Caco-2 (cell line): ENCODE measurements around the gene LUM. TPM values are rescaled to one million over a fixed set of nuclear protein-coding genes. Genes with fewer than 3 reads are reported as not detected.
"Not testable (repeated sequence)": the region's sequence is repeated elsewhere in the genome, so short reads cannot be mapped to it uniquely, and the experiment has no call there.

Experiments used
- BruUV-seq: library from RNA; stranded (reverse); fragments of 400-500 nt; replicated peaks from 2 replicates; lab custom pipeline; 2021; lab: Mats Ljungman, UMichigan
- CTCF ChIA-PET: fragments of 300-600 bp; sonication (Branson Sonifier 250); formaldehyde crosslinking; loops from one replicate; lab custom pipeline; 2022; ENCODE audit warnings: antibody characterized with exemption; lab: Charles Lee
- POLR2A ChIA-PET: fragments of 300-600 bp; sonication (Branson Sonifier 250); formaldehyde crosslinking; loops from one replicate; lab custom pipeline; 2022; ENCODE audit warnings: antibody characterized with exemption; lab: Charles Lee
- DNase-seq, 2 experiments: peaks; one replicate each; pipeline versions ENCODE4 v3.0.0 to v3.0.0-alpha.2; 2020 to 2022
- H3K27me3 ChIP-seq: replicated peaks from 2 replicates; pipeline ENCODE4 v1.6.0; 2011; ENCODE audit warnings: low read length; ENCODE audit not compliant: control insufficient read depth, insufficient read depth
- H3K36me3 ChIP-seq: 2 replicates; pipeline ENCODE4 v1.5.1; 2011; ENCODE audit warnings: low read length; ENCODE audit not compliant: control insufficient read depth, insufficient read depth
- H3K4me1 ChIP-seq: fragments of 250-450 bp; sonication (Bioruptor Pico); 2 replicates; pipeline ENCODE4 v1.5.1; 2020; ENCODE audit warnings: mild to moderate bottlenecking
- H3K4me3 ChIP-seq: 2 replicates; pipeline ENCODE4 v1.5.1; 2011; ENCODE audit warnings: low read depth, mild to moderate bottlenecking, control low read depth, low read length
- H3K9me3 ChIP-seq: fragments of 250-450 bp; sonication (Bioruptor Pico); 2 replicates; pipeline ENCODE4 v1.5.1; 2020; ENCODE audit warnings: mild to moderate bottlenecking, moderate library complexity
- H3K27ac Mint-ChIP-seq: one replicate; pipeline ENCODE4 v1.8.0; 2022; ENCODE audit warnings: mixed read lengths; ENCODE audit not compliant: unreplicated experiment
- H3K27me3 Mint-ChIP-seq: one replicate; pipeline ENCODE4 v1.8.0; 2022; ENCODE audit warnings: mixed read lengths; ENCODE audit not compliant: insufficient read depth, unreplicated experiment
- H3K36me3 Mint-ChIP-seq: one replicate; pipeline ENCODE4 v1.8.0; 2022; ENCODE audit warnings: mild to moderate bottlenecking, mixed read lengths; ENCODE audit not compliant: insufficient read depth, unreplicated experiment
- H3K4me1 Mint-ChIP-seq: one replicate; pipeline ENCODE4 v1.8.0; 2022; ENCODE audit warnings: low read depth, mixed read lengths; ENCODE audit not compliant: unreplicated experiment
- H3K4me3 Mint-ChIP-seq: one replicate; pipeline ENCODE4 v1.8.0; 2022; ENCODE audit warnings: mild to moderate bottlenecking, moderate library complexity, mixed read lengths; ENCODE audit not compliant: unreplicated experiment
- H3K9me3 Mint-ChIP-seq: one replicate; pipeline ENCODE4 v1.8.0; 2022; ENCODE audit warnings: mixed read lengths; ENCODE audit not compliant: unreplicated experiment
- intact Hi-C: fragments of 100-400 bp; cut with micrococcal nuclease; formaldehyde crosslinking; loops from one replicate; pipeline ENCODE4 v1.10.0; 2022; ENCODE audit not compliant: unreplicated experiment
- total RNA-seq: library from RNA; stranded (reverse); gene quantifications from 2 replicates; pipeline ENCODE4 v1.2.3, GENCODE V29; 2022
- TF ChIP-seq, protein P1 (sequence below), 2 experiments: fragments of 200-600 bp in 1 of 2; IDR thresholded peaks; 1 replicate in 1 of 2; 2 replicates in 1 of 2; pipeline versions ENCODE4 v1.5.1 to v1.8.0; 2011 to 2022; ENCODE audit warnings: antibody characterized with exemption in 1 of 2, control low read depth in 1 of 2, inconsistent platforms in 1 of 2, low read depth in 1 of 2, low read length in 1 of 2, mild to moderate bottlenecking in 1 of 2, moderate library complexity in 1 of 2; ENCODE audit not compliant: insufficient read depth in 1 of 2, severe bottlenecking in 1 of 2, unreplicated experiment in 1 of 2

LUM gene
- total RNA-seq, 1 experiment from 2014 or later = 4.5 TPM

DNA sequence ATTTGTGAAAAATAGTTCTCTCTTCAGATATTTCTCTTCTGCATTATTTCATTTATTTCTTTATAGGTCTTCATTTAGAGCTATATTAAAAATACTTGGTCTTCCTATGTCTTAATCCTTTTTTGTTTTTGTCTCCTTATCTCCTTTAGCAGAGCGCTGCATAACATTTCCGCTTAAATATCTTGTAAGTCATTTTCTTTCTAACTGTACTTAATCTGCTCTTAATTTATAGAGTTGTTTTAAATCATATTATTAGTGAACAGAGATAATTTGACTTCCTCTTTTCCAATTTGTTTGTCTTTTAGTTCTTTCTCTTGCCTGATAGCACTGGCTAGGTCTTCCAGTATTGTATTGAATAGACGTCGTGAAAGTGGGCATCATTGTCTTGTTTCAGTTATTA lies 18.0 kb downstream of the LUM start:
- Mint-ChIP-seq H3K27me3 (no peaks in the 10 kb centered on the region), H3K36me3 (no peaks in the 10 kb centered on the region), H3K4me1 (no peaks in the 10 kb centered on the region), H3K4me3 (no peak overlapping the region), H3K9me3 (peaks cover 50% of the 10 kb centered on the region), H3K27ac (no peak overlapping the region)
- POLR2A ChIA-PET = no interaction called here
- CTCF ChIA-PET = no interaction called here
- TF ChIP-seq, protein P1, sequence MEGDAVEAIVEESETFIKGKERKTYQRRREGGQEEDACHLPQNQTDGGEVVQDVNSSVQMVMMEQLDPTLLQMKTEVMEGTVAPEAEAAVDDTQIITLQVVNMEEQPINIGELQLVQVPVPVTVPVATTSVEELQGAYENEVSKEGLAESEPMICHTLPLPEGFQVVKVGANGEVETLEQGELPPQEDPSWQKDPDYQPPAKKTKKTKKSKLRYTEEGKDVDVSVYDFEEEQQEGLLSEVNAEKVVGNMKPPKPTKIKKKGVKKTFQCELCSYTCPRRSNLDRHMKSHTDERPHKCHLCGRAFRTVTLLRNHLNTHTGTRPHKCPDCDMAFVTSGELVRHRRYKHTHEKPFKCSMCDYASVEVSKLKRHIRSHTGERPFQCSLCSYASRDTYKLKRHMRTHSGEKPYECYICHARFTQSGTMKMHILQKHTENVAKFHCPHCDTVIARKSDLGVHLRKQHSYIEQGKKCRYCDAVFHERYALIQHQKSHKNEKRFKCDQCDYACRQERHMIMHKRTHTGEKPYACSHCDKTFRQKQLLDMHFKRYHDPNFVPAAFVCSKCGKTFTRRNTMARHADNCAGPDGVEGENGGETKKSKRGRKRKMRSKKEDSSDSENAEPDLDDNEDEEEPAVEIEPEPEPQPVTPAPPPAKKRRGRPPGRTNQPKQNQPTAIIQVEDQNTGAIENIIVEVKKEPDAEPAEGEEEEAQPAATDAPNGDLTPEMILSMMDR (IDR thresholded peaks at IDR 0.05; ENCODE audit: insufficient read depth in 1 of 2, low read depth in 1 of 2, low read length in 1 of 2, severe bottlenecking in 1 of 2, unreplicated experiment in 1 of 2) = no peak
- H3K27me3 ChIP-seq = no peaks in the 10 kb centered on the region
- peaks cover 10% of the 10 kb centered on the region; the same call in 1 of the 2 replicates for H3K9me3 ChIP-seq
- no peak for DNase-seq
- no TSS peak for BruUV-seq
- intact Hi-C loops = no loop called here
- H3K4me1 ChIP-seq = no peaks in the 10 kb centered on the region
- no peak overlapping the region for H3K4me3 ChIP-seq
- H3K36me3 ChIP-seq = no peaks in the 10 kb centered on the region

DNA sequence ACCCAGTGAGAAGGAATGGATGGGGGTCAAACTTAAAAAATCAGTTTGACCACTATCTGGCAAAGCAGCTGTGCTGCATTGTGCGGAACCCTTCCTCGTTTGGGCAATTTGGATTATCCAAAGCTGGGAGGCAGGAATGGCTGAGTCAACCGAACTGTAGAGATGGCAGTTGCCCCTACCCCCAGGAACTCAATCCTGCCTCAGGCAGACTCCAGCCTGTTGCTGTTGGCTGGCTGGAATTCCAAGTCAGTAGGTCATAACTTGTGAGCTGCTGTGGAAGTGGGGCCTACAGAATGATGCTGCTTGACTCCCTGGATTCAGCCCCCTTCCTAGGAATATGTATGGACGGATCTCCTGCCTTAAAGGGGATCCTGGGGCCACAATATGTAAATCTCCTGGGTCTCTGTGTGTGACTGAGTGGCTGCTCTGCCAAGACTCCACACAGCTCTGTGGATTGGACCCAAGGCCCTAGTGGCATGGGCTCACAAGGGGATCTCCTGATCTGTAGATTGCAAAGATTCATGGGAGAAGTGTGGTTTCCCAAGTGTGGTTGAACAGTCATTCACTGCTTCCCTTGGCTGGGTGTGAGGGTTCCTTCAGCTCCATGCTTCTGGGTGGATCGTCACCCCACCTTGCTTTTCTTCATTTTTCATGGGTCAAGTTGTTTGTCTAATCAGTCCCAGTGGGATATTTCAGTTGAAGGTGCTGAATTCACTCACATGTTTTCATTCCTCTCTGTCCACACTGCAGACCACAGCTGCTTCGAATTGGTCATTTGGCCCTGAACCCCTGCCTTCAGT lies 19.2 kb downstream of the LUM start:
- no peaks in the 10 kb centered on the region for H3K4me1 Mint-ChIP-seq
- H3K27me3 ChIP-seq = no peaks in the 10 kb centered on the region
- no peaks in the 10 kb centered on the region for H3K4me1 ChIP-seq
- intact Hi-C loops = no loop called here
- TF ChIP-seq, protein P1 (IDR thresholded peaks at IDR 0.05; ENCODE audit: insufficient read depth in 1 of 2, low read depth in 1 of 2, low read length in 1 of 2, severe bottlenecking in 1 of 2, unreplicated experiment in 1 of 2) = no peak
- H3K9me3 Mint-ChIP-seq = peaks cover 50% of the 10 kb centered on the region
- CTCF ChIA-PET = no interaction called here
- H3K36me3 Mint-ChIP-seq = no peaks in the 10 kb centered on the region
- POLR2A ChIA-PET = no interaction called here
- no TSS peak for BruUV-seq
- H3K36me3 ChIP-seq = no peaks in the 10 kb centered on the region
- no peak for DNase-seq
- H3K9me3 ChIP-seq = peaks cover 9% of the 10 kb centered on the region; the same call in 1 of the 2 replicates
- H3K4me3 ChIP-seq = no peak overlapping the region
- no peak overlapping the region for H3K4me3 Mint-ChIP-seq
- no peaks in the 10 kb centered on the region for H3K27me3 Mint-ChIP-seq
- no peak overlapping the region for H3K27ac Mint-ChIP-seq

DNA sequence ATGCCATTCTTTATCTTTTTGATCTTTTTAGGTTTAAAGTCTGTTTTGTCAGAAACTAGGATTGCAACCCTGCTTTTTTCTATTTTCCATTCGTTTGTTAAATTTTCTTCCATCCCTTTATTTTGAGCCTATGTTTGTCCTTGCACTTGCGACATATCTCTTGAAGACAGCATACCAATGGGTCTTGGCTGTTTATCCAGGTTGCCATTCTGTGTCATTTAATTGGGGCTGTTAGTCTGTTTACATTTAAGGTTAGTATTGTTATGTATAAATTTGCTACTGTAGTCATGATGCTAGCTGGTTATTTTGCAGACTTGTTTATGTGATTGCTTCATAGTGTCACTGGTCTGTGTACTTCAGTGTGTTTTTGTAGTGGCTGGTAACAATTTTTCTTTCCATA lies 21.3 kb downstream of the LUM start:
- H3K4me1 Mint-ChIP-seq, H3K36me3 ChIP-seq, intact Hi-C loops, H3K4me1 ChIP-seq, H3K4me3 ChIP-seq, H3K27ac Mint-ChIP-seq, H3K36me3 Mint-ChIP-seq, H3K27me3 Mint-ChIP-seq, H3K27me3 ChIP-seq, BruUV-seq, H3K9me3 ChIP-seq, DNase-seq, CTCF ChIA-PET, H3K4me3 Mint-ChIP-seq: not testable (repeated sequence)
- peaks cover 41% of the 10 kb centered on the region for H3K9me3 Mint-ChIP-seq
- POLR2A ChIA-PET = interaction anchor here (0.6 kb wide), 1 partner anchor 254 kb away, joined by 3 read pairs; no protein-coding TSS in a partner anchor
